22Rv1 (cell line): ENCODE data around the gene PBX1.

ENCODE experiments used
- ZFX ChIP-seq: fragments of 450-650 bp; IDR thresholded peaks from 2 replicates; pipeline ENCODE4 v1.6.1; 2017; ENCODE audit warnings: antibody characterized with exemption, borderline replicate concordance
- TF ChIP-seq, protein P1 (sequence below): fragments of 450-650 bp; IDR thresholded peaks from 2 replicates; pipeline ENCODE4 v1.5.1; 2017; ENCODE audit warnings: mild to moderate bottlenecking

DNA sequence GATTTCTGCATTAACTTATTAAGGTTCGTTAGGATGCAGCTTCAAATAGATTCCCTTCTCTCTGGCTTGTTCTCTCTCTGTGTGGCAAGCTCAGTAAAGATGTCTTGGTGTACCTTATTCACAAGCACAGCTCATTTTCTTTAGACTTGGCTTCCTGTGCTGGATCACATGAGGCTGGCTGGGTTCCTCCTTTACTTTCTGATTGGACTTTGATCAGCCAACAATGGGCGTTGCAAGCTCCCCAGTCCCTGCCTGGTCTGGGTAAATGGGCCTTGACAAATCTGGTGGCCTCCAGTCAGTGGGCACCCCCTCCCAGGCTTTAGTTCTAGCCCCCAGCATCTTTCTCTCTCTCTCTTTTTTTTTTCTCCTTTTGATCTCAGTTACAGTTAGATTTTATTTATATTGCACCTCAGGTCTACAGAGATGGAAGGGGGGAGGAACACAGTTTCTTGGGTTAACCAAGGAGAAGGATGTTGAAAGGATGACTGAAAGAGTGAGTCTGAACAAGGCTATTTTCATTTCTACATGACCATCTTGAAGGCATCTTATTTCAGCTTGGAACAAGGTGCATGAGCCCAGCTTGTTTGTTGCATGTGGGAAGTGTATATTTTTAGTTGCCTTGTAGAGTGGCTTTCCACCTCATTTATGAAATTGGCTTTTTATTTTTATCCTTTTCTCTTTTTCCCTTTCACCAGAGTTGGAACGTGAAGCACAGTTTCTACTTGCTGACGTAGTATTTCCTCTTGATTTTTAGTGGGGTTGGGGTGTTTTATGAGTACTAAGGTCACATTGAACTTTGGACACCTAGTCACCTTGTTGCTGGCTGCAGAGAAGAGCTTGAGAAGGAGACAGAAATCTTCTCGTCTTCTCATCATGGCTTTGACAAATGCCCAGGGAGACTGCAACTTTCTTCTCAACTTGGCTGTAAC, 77.1 kb downstream of the PBX1 start:
- TF ChIP-seq, protein P1, sequence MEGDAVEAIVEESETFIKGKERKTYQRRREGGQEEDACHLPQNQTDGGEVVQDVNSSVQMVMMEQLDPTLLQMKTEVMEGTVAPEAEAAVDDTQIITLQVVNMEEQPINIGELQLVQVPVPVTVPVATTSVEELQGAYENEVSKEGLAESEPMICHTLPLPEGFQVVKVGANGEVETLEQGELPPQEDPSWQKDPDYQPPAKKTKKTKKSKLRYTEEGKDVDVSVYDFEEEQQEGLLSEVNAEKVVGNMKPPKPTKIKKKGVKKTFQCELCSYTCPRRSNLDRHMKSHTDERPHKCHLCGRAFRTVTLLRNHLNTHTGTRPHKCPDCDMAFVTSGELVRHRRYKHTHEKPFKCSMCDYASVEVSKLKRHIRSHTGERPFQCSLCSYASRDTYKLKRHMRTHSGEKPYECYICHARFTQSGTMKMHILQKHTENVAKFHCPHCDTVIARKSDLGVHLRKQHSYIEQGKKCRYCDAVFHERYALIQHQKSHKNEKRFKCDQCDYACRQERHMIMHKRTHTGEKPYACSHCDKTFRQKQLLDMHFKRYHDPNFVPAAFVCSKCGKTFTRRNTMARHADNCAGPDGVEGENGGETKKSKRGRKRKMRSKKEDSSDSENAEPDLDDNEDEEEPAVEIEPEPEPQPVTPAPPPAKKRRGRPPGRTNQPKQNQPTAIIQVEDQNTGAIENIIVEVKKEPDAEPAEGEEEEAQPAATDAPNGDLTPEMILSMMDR = no peak
- TF ChIP-seq ZFX = no peak
